Measurements from ENCODE around the gene POU2F3.

Gene POU2F3

GRCh38 chr11:120254788-120255518 is 15.0 kb downstream of the POU2F3 start:
- peak overlapping the region; percentile 30 for H3K9ac ChIP-seq (ENCODE audit: low read length)
- H3K18ac ChIP-seq (ENCODE audit: low read length), result no peak overlapping the region
- H3K14ac ChIP-seq (ENCODE audit: low read length), result no peak overlapping the region
- no peak overlapping the region for H3K27ac ChIP-seq (ENCODE audit: low read depth, low read length)
- H3K79me1 ChIP-seq (ENCODE audit: low read length), result no peaks in the 10 kb centered on the region
- H2AFZ ChIP-seq (ENCODE audit: insufficient read depth, low read length, poor library complexity), result no peak overlapping the region
- H4K12ac ChIP-seq (ENCODE audit: low read depth, low read length), result no peak overlapping the region
- no peaks in the 10 kb centered on the region for H3K36me3 ChIP-seq (ENCODE audit: control insufficient read depth in 1 of 2, insufficient read depth in 2 of 2, low read length in 2 of 2)
- H2AK5ac ChIP-seq (ENCODE audit: low read length), result no peak overlapping the region
- no peak overlapping the region for H4K8ac ChIP-seq (ENCODE audit: low read depth, low read length)
- peak overlapping the region; percentile 37 for H3K4me2 ChIP-seq (ENCODE audit: low read length)
- peaks cover 0 to 4% of the 10 kb centered on the region in 2 experiments for H3K4me1 ChIP-seq (ENCODE audit: control insufficient read depth in 1 of 2, insufficient read depth in 2 of 2, low read length in 2 of 2)
- H3K4ac ChIP-seq (ENCODE audit: low read depth, low read length), result no peak overlapping the region
- H4K91ac ChIP-seq (ENCODE audit: low read depth, low read length), result no peak overlapping the region
- H3K23ac ChIP-seq (ENCODE audit: low read length), result no peak overlapping the region
- H2BK12ac ChIP-seq (ENCODE audit: low read length), result no peak overlapping the region
- peaks cover 5% of the 10 kb centered on the region for H3K27me3 ChIP-seq (ENCODE audit: insufficient read depth, low read length)
- WGBS (ENCODE audit: extremely low coverage, insufficient coverage, insufficient read length), result no CpG with 5 or more reads among the region's 13 CpGs
- no peak overlapping the region for H2BK120ac ChIP-seq (ENCODE audit: insufficient read depth, low read length, poor library complexity)
- no peak overlapping the region for H3K4me3 ChIP-seq (ENCODE audit: low read depth, low read length)
- DNase-seq, result no peak
- no peaks in the 10 kb centered on the region for H3K9me3 ChIP-seq (ENCODE audit: insufficient read depth, low read depth, low read length)
- no peaks in the 10 kb centered on the region for H3K79me2 ChIP-seq (ENCODE audit: control insufficient read depth, insufficient read depth, low read length, poor library complexity)
- no peak overlapping the region for H2BK5ac ChIP-seq (ENCODE audit: low read depth, low read length, poor library complexity)

- H3K27me3 ChIP-seq (ENCODE audit: insufficient read depth, low read length), result peaks cover 5% of the 10 kb centered on the region
- no peak overlapping the region for H3K4me3 ChIP-seq (ENCODE audit: low read depth, low read length)
- H3K14ac ChIP-seq (ENCODE audit: low read length), result no peak overlapping the region
- H4K8ac ChIP-seq (ENCODE audit: low read depth, low read length), result no peak overlapping the region
- no peak overlapping the region for H3K23ac ChIP-seq (ENCODE audit: low read length)
- no peaks in the 10 kb centered on the region for H3K79me2 ChIP-seq (ENCODE audit: control insufficient read depth, insufficient read depth, low read length, poor library complexity)
- H4K91ac ChIP-seq (ENCODE audit: low read depth, low read length), result no peak overlapping the region
- H3K18ac ChIP-seq (ENCODE audit: low read length), result no peak overlapping the region
- H3K27ac ChIP-seq (ENCODE audit: low read depth, low read length), result no peak overlapping the region
- no peaks in the 10 kb centered on the region for H3K79me1 ChIP-seq (ENCODE audit: low read length)
- H3K4me2 ChIP-seq (ENCODE audit: low read length), result peak overlapping the region; percentile 37
- DNase-seq, result no peak
- peaks cover 3 to 8% of the 10 kb centered on the region in 2 experiments for H3K4me1 ChIP-seq (ENCODE audit: control insufficient read depth in 1 of 2, insufficient read depth in 2 of 2, low read length in 2 of 2)
- H3K9me3 ChIP-seq (ENCODE audit: insufficient read depth, low read depth, low read length), result no peaks in the 10 kb centered on the region
- no peak overlapping the region for H2BK120ac ChIP-seq (ENCODE audit: insufficient read depth, low read length, poor library complexity)
- no peak overlapping the region for H2BK12ac ChIP-seq (ENCODE audit: low read length)
- H3K9ac ChIP-seq (ENCODE audit: low read length), result no peak overlapping the region
- H3K36me3 ChIP-seq (ENCODE audit: control insufficient read depth in 1 of 2, insufficient read depth in 2 of 2, low read length in 2 of 2), result no peaks in the 10 kb centered on the region
- no peak overlapping the region for H2BK5ac ChIP-seq (ENCODE audit: low read depth, low read length, poor library complexity)
- WGBS (ENCODE audit: extremely low coverage, insufficient coverage, insufficient read length), result no CpG with 5 or more reads among the region's 9 CpGs
- no peak overlapping the region for H3K4ac ChIP-seq (ENCODE audit: low read depth, low read length)
- no peak overlapping the region for H2AFZ ChIP-seq (ENCODE audit: insufficient read depth, low read length, poor library complexity)
- no peak overlapping the region for H4K12ac ChIP-seq (ENCODE audit: low read depth, low read length)
- no peak overlapping the region for H2AK5ac ChIP-seq (ENCODE audit: low read length)
These were observed 15.6 kb downstream of the POU2F3 start for GRCh38 chr11:120255519-120255866.

- Histone ChIP-seq H3K79me2 (ENCODE audit: control insufficient read depth, insufficient read depth, low read length, poor library complexity) (no peaks in the 10 kb centered on the region), H3K4ac (ENCODE audit: low read depth, low read length) (no peak overlapping the region), H3K9me3 (ENCODE audit: insufficient read depth, low read depth, low read length) (no peaks in the 10 kb centered on the region), H2BK5ac (ENCODE audit: low read depth, low read length, poor library complexity) (no peak overlapping the region), H2AFZ (ENCODE audit: insufficient read depth, low read length, poor library complexity) (no peak overlapping the region), H2AK5ac (ENCODE audit: low read length) (no peak overlapping the region), H3K14ac (ENCODE audit: low read length) (no peak overlapping the region), H2BK120ac (ENCODE audit: insufficient read depth, low read length, poor library complexity) (no peak overlapping the region), H3K9ac (ENCODE audit: low read length) (no peak overlapping the region), H3K27me3 (ENCODE audit: insufficient read depth, low read length) (peaks cover 5% of the 10 kb centered on the region), H3K4me2 (ENCODE audit: low read length) (no peak overlapping the region), H3K4me3 (ENCODE audit: low read depth, low read length) (no peak overlapping the region), H3K27ac (ENCODE audit: low read depth, low read length) (no peak overlapping the region), H3K79me1 (ENCODE audit: low read length) (no peaks in the 10 kb centered on the region), H3K36me3 (ENCODE audit: control insufficient read depth in 1 of 2, insufficient read depth in 2 of 2, low read length in 2 of 2) (no peaks in the 10 kb centered on the region), H4K8ac (ENCODE audit: low read depth, low read length) (no peak overlapping the region), H4K91ac (ENCODE audit: low read depth, low read length) (no peak overlapping the region), H2BK12ac (ENCODE audit: low read length) (no peak overlapping the region), H3K18ac (ENCODE audit: low read length) (no peak overlapping the region), H4K12ac (ENCODE audit: low read depth, low read length) (no peak overlapping the region), H3K23ac (ENCODE audit: low read length) (no peak overlapping the region), H3K4me1 (ENCODE audit: control insufficient read depth in 1 of 2, insufficient read depth in 2 of 2, low read length in 2 of 2) (peaks cover 3 to 11% of the 10 kb centered on the region in 2 experiments)
- DNase-seq, result no peak
- no CpG with 5 or more reads among the region's 4 CpGs for WGBS (ENCODE audit: extremely low coverage, insufficient coverage, insufficient read length)
These were observed 16.2 kb downstream of the POU2F3 start for GRCh38 chr11:120256178-120256577.

GRCh38 chr11:120256779-120257178 is 16.8 kb downstream of the POU2F3 start:
- H2BK12ac ChIP-seq (ENCODE audit: low read length), result no peak overlapping the region
- H2AK5ac ChIP-seq (ENCODE audit: low read length), result no peak overlapping the region
- no CpG with 5 or more reads among the region's 2 CpGs for WGBS (ENCODE audit: extremely low coverage, insufficient coverage, insufficient read length)
- no peak overlapping the region for H3K14ac ChIP-seq (ENCODE audit: low read length)
- H2AFZ ChIP-seq (ENCODE audit: insufficient read depth, low read length, poor library complexity), result no peak overlapping the region
- no peak overlapping the region for H3K4me3 ChIP-seq (ENCODE audit: low read depth, low read length)
- no peak overlapping the region for H3K4ac ChIP-seq (ENCODE audit: low read depth, low read length)
- no peaks in the 10 kb centered on the region for H3K36me3 ChIP-seq (ENCODE audit: control insufficient read depth in 1 of 2, insufficient read depth in 2 of 2, low read length in 2 of 2)
- no peak overlapping the region for H2BK120ac ChIP-seq (ENCODE audit: insufficient read depth, low read length, poor library complexity)
- no peak overlapping the region for H4K8ac ChIP-seq (ENCODE audit: low read depth, low read length)
- peaks cover 3 to 11% of the 10 kb centered on the region in 2 experiments for H3K4me1 ChIP-seq (ENCODE audit: control insufficient read depth in 1 of 2, insufficient read depth in 2 of 2, low read length in 2 of 2)
- no peak overlapping the region for H4K12ac ChIP-seq (ENCODE audit: low read depth, low read length)
- no peaks in the 10 kb centered on the region for H3K79me1 ChIP-seq (ENCODE audit: low read length)
- peaks cover 5% of the 10 kb centered on the region for H3K27me3 ChIP-seq (ENCODE audit: insufficient read depth, low read length)
- H4K91ac ChIP-seq (ENCODE audit: low read depth, low read length), result no peak overlapping the region
- no peak overlapping the region for H3K27ac ChIP-seq (ENCODE audit: low read depth, low read length)
- H3K9ac ChIP-seq (ENCODE audit: low read length), result no peak overlapping the region
- H3K23ac ChIP-seq (ENCODE audit: low read length), result no peak overlapping the region
- no peaks in the 10 kb centered on the region for H3K9me3 ChIP-seq (ENCODE audit: insufficient read depth, low read depth, low read length)
- H3K18ac ChIP-seq (ENCODE audit: low read length), result no peak overlapping the region
- H3K4me2 ChIP-seq (ENCODE audit: low read length), result no peak overlapping the region
- no peaks in the 10 kb centered on the region for H3K79me2 ChIP-seq (ENCODE audit: control insufficient read depth, insufficient read depth, low read length, poor library complexity)
- no peak overlapping the region for H2BK5ac ChIP-seq (ENCODE audit: low read depth, low read length, poor library complexity)
- no peak for DNase-seq
